Keratinocyte (primary cell): ENCODE data around the gene TRAIP. TPM values are rescaled to one million over a fixed set of nuclear protein-coding genes. Genes with fewer than 3 reads are reported as not detected.

Experiments
- DNase-seq: peaks from one replicate; pipeline ENCODE4 v3.0.0-alpha.2; 2011; ENCODE audit warnings: low read depth, missing footprints, low spot score
- FAIRE-seq: peaks from 2 replicates; lab custom pipeline; 2011; peaks lifted over from hg19 to GRCh38; lab: Jason Lieb, UNC
- H2AFZ ChIP-seq: 2 replicates; pipeline ENCODE4 v1.6.0; 2012; ENCODE audit warnings: low read length, control low read depth, inconsistent platforms; ENCODE audit not compliant: control insufficient read depth
- H3K27ac ChIP-seq: 2 replicates; pipeline ENCODE4 v1.5.1; 2011; ENCODE audit warnings: low read length; ENCODE audit not compliant: control insufficient read depth, insufficient read depth
- H3K27me3 ChIP-seq: 3 replicates; pipeline ENCODE4 v1.6.0; 2011; ENCODE audit warnings: low read length; ENCODE audit not compliant: control insufficient read depth, insufficient read depth; ENCODE audit errors: extremely low read depth
- H3K36me3 ChIP-seq, 2 experiments: 2 replicates in 1 of 2; 3 replicates in 1 of 2; pipeline ENCODE4 v1.5.1; 2011; ENCODE audit warnings: low read length in 2 of 2, mild to moderate bottlenecking in 1 of 2; ENCODE audit not compliant: control insufficient read depth in 2 of 2, insufficient read depth in 2 of 2; ENCODE audit errors: extremely low read depth in 1 of 2
- H3K4me1 ChIP-seq: 3 replicates; pipeline ENCODE4 v1.5.1; 2011; ENCODE audit warnings: low read length; ENCODE audit not compliant: control insufficient read depth, insufficient read depth; ENCODE audit errors: extremely low read depth
- H3K4me2 ChIP-seq: 3 replicates; pipeline ENCODE4 v1.6.0; 2011; ENCODE audit warnings: low read depth, low read length; ENCODE audit not compliant: control insufficient read depth, insufficient read depth; ENCODE audit errors: extremely low read depth
- H3K4me3 ChIP-seq, 3 experiments: fragments of 200-600 bp in 1 of 3; sonication (generic) in 1 of 3; 2 replicates in 2 of 3; 3 replicates in 1 of 3; pipeline ENCODE4 v1.5.1; 2011 to 2016; ENCODE audit warnings: low read length in 3 of 3, mild to moderate bottlenecking in 3 of 3, control low read depth in 2 of 3, inconsistent platforms in 1 of 3, low read depth in 1 of 3, mixed read lengths in 1 of 3, mixed run types in 1 of 3, moderate library complexity in 1 of 3; ENCODE audit not compliant: control insufficient read depth in 2 of 3, insufficient read depth in 2 of 3; ENCODE audit errors: extremely low read depth in 1 of 3
- H3K79me2 ChIP-seq: 2 replicates; pipeline ENCODE4 v1.6.0; 2012; ENCODE audit warnings: low read length; ENCODE audit not compliant: control insufficient read depth, insufficient read depth
- H3K9ac ChIP-seq: 3 replicates; pipeline ENCODE4 v1.6.0; 2011; ENCODE audit warnings: low read length; ENCODE audit not compliant: control insufficient read depth, insufficient read depth; ENCODE audit errors: extremely low read depth
- H3K9me1 ChIP-seq: 3 replicates; pipeline ENCODE4 v1.6.0; 2011; ENCODE audit warnings: low read length; ENCODE audit not compliant: control insufficient read depth, insufficient read depth; ENCODE audit errors: extremely low read depth
- H3K9me3 ChIP-seq: 2 replicates; pipeline ENCODE4 v1.5.1; 2012; ENCODE audit warnings: low read depth, low read length; ENCODE audit not compliant: control insufficient read depth
- H4K20me1 ChIP-seq: 3 replicates; pipeline ENCODE4 v1.6.0; 2011; ENCODE audit warnings: low read length; ENCODE audit not compliant: control insufficient read depth, insufficient read depth; ENCODE audit errors: extremely low read depth
- EZH2 ChIP-seq: IDR thresholded peaks from one replicate; pipeline ENCODE4 v1.6.1; 2012; ENCODE audit warnings: inconsistent platforms, mild to moderate bottlenecking, low read length, moderate library complexity
- dilution Hi-C: fragments of 300-500 bp; cut with MboI; formaldehyde crosslinking; loops from one replicate; pipeline ENCODE4 v1.7.0; 2020; ENCODE audit warnings: low sequenced_read_pairs; ENCODE audit not compliant: extremely low pct_ligation_motif_present
- polyA plus RNA-seq, 5 experiments: library from polyadenylated mRNA; depleted of rRNA in 3 of 5; stranded (reverse) in 3 of 5; stranded (forward) in 1 of 5; unstranded in 1 of 5; fragments of >200 nt; gene quantifications; 1 replicate in 1 of 5; 2 replicates in 3 of 5; 3 replicates in 1 of 5; pipeline versions ENCODE4 v1.2.1 to v1.2.3, GENCODE V29; 2011 to 2012; ENCODE audit warnings: missing spikeins in 2 of 5, low read depth in 1 of 5, low replicate concordance in 1 of 5
- TF ChIP-seq, protein P1 (sequence below), 3 experiments: IDR thresholded peaks in 1 of 3; conservative IDR thresholded peaks in 1 of 3; optimal IDR thresholded peaks in 1 of 3; 2 replicates in 2 of 3; 3 replicates in 1 of 3; pipeline versions ENCODE3 to v1.5.1; 2011; ENCODE audit warnings: low read length in 3 of 3, mild to moderate bottlenecking in 3 of 3, moderate library complexity in 2 of 3, control low read depth in 1 of 3, inconsistent platforms in 1 of 3; ENCODE audit not compliant: insufficient read depth in 2 of 3; ENCODE audit errors: extremely low read depth in 1 of 3

Gene TRAIP
- polyA plus RNA-seq, 1 donor (not counting 4 experiments of a cell fraction or from before 2014, with no cell fraction given) = 5.8 TPM

DNA sequence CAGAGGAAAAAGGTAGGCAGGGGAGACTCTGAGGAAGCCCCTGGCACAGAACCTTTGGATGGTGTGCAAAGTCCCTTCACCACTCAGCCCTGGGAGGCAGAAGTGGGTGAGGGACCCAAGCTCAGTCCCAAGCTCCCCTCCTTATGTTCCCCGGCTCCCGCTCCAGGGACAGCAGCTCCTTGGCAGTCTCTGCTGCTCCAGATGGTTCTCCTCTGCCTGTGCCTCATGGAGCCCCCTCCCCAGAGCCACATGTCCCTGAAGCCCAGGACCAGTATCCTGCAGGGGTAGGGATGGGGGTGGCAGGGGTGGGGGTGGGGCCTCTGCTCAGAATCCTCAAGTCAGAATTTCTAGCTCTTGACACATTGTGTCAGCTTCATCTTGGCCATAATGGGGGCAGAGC is 21.4 kb upstream of the TRAIP start:
- DNase-seq (no peak), FAIRE-seq (no peak)
- H3K79me2 ChIP-seq = no peaks in the 10 kb centered on the region
- no peak overlapping the region for H2AFZ ChIP-seq
- peaks cover 9% of the 10 kb centered on the region for H4K20me1 ChIP-seq
- H3K27ac ChIP-seq = no peak overlapping the region
- no peaks in the 10 kb centered on the region for H3K9me3 ChIP-seq
- no peak overlapping the region for H3K9ac ChIP-seq
- dilution Hi-C loops = no loop called here
- no peak overlapping the region for H3K4me2 ChIP-seq
- no peak for TF ChIP-seq EZH2
- TF ChIP-seq, protein P1, sequence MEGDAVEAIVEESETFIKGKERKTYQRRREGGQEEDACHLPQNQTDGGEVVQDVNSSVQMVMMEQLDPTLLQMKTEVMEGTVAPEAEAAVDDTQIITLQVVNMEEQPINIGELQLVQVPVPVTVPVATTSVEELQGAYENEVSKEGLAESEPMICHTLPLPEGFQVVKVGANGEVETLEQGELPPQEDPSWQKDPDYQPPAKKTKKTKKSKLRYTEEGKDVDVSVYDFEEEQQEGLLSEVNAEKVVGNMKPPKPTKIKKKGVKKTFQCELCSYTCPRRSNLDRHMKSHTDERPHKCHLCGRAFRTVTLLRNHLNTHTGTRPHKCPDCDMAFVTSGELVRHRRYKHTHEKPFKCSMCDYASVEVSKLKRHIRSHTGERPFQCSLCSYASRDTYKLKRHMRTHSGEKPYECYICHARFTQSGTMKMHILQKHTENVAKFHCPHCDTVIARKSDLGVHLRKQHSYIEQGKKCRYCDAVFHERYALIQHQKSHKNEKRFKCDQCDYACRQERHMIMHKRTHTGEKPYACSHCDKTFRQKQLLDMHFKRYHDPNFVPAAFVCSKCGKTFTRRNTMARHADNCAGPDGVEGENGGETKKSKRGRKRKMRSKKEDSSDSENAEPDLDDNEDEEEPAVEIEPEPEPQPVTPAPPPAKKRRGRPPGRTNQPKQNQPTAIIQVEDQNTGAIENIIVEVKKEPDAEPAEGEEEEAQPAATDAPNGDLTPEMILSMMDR (optimal IDR thresholded peaks at IDR 0.05 in 1 of 3, IDR thresholded peaks at IDR 0.05 in 1 of 3, conservative IDR thresholded peaks at IDR 0.05 in 1 of 3; ENCODE audit: extremely low read depth in 1 of 3, insufficient read depth in 2 of 3, low read length in 3 of 3) = no peak
- H3K4me1 ChIP-seq = no peaks in the 10 kb centered on the region
- H3K4me3 ChIP-seq = no peak overlapping the region
- no peaks in the 10 kb centered on the region for H3K36me3 ChIP-seq
- peaks cover 16% of the 10 kb centered on the region for H3K27me3 ChIP-seq
- H3K9me1 ChIP-seq = peaks cover 3% of the 10 kb centered on the region

DNA sequence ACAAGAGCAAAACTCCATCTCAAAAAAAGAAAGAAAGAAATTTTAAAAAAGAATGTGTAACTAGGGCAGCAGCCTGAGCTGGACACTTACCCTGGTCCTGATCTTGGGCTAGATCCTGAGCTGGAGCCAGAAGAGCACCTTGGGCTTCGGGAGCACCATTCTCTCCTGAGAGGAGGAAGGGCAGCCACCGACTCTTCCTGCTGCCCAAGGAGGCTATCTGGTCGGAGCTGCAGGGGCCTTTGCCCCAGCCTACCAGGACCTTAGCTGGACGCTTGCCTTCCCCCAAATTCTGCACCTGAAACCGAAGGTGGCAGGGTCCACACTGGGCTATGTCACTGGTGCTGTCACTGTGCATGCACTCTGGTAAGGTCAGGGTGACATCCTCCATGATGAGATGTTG is 20.2 kb upstream of the TRAIP start:
- Histone ChIP-seq H3K4me1 (no peaks in the 10 kb centered on the region), H2AFZ (no peak overlapping the region), H3K4me2 (no peak overlapping the region), H3K9me1 (peaks cover 3% of the 10 kb centered on the region), H3K9ac (no peak overlapping the region), H3K9me3 (no peaks in the 10 kb centered on the region), H4K20me1 (peaks cover 5% of the 10 kb centered on the region), H3K27ac (no peak overlapping the region), H3K27me3 (peaks cover 22% of the 10 kb centered on the region), H3K4me3 (no peak overlapping the region), H3K36me3 (no peaks in the 10 kb centered on the region), H3K79me2 (no peaks in the 10 kb centered on the region)
- FAIRE-seq (no peak), DNase-seq (no peak)
- TF ChIP-seq, protein P1 (optimal IDR thresholded peaks at IDR 0.05 in 1 of 3, IDR thresholded peaks at IDR 0.05 in 1 of 3, conservative IDR thresholded peaks at IDR 0.05 in 1 of 3; ENCODE audit: extremely low read depth in 1 of 3, insufficient read depth in 2 of 3, low read length in 3 of 3) = no peak
- TF ChIP-seq EZH2 = no peak
- dilution Hi-C loops = no loop called here
